ENCODE measurements around the gene TNFRSF18. TPM values are rescaled to one million over a fixed set of nuclear protein-coding genes. Genes with fewer than 3 reads are reported as not detected.

TNFRSF18 gene
- total and polyA plus RNA-seq, 7 experiments from 2014 or later = 0.32 to 81.7 (median 7.6) TPM; not detected in 3

- ChIA-PET CTCF (no interaction called here), POLR2A (interaction anchor here (0.7 kb wide), 1 partner anchor 14 kb away, joined by 3 read pairs; no protein-coding TSS in a partner anchor)
- Mint-ChIP-seq H3K36me3 (no peaks in the 10 kb centered on the region), H3K27me3 (no peaks in the 10 kb centered on the region), H3K4me3 (no peak overlapping the region), H3K4me1 (peaks cover 6 to 25% (median 11%) of the 10 kb centered on the region in 7 donors), H3K9me3 (no peaks in the 10 kb centered on the region), H3K27ac (peak overlapping the region in 1 of 9 donors; percentile 38)
- DNase-seq (peak in 1 of 9 donors; percentile 7), ATAC-seq (no peak)
- intact Hi-C loops (cut with micrococcal nuclease) = loop anchor here in 1 of 2 donors (5.0 kb wide), 1 partner anchor 46 kb away; no protein-coding TSS in a partner anchor
- H3K4me1 ChIP-seq (ENCODE audit: control insufficient read depth in 2 of 2, insufficient read depth in 2 of 2, low read length in 2 of 2) = peaks cover 7 to 12% of the 10 kb centered on the region in 2 donors
- H3K27ac ChIP-seq (ENCODE audit: low read depth, low read length) = no peak overlapping the region
- no peaks in the 10 kb centered on the region for H3K27me3 ChIP-seq (ENCODE audit: control insufficient read depth in 2 of 2, insufficient read depth in 2 of 2, low read length in 2 of 2)
- H3K4me3 ChIP-seq (ENCODE audit: low read length) = no peak overlapping the region
- H3K9me3 ChIP-seq (ENCODE audit: control insufficient read depth in 2 of 3, low read length in 3 of 3) = no peaks in the 10 kb centered on the region
- H3K36me3 ChIP-seq (ENCODE audit: control insufficient read depth in 2 of 3, insufficient read depth in 3 of 3, low read length in 3 of 3) = no peaks in the 10 kb centered on the region
Observed at GRCh38 chr1:1203561-1204424, 2.6 kb downstream of the TNFRSF18 start.

GRCh38 chr1:1202831-1203560 lies 3.4 kb downstream of the TNFRSF18 start:
- no peaks in the 10 kb centered on the region for H3K27me3 ChIP-seq (ENCODE audit: control insufficient read depth in 2 of 2, insufficient read depth in 2 of 2, low read length in 2 of 2)
- Mint-ChIP-seq H3K36me3 (no peaks in the 10 kb centered on the region), H3K4me1 (peaks cover 0 to 19% (median 5%) of the 10 kb centered on the region in 7 donors), H3K27ac (no peak overlapping the region), H3K27me3 (no peaks in the 10 kb centered on the region), H3K4me3 (no peak overlapping the region), H3K9me3 (no peaks in the 10 kb centered on the region)
- peaks cover 6 to 7% of the 10 kb centered on the region in 2 donors for H3K4me1 ChIP-seq (ENCODE audit: control insufficient read depth in 2 of 2, insufficient read depth in 2 of 2, low read length in 2 of 2)
- no peaks in the 10 kb centered on the region for H3K9me3 ChIP-seq (ENCODE audit: control insufficient read depth in 2 of 3, low read length in 3 of 3)
- H3K36me3 ChIP-seq (ENCODE audit: control insufficient read depth in 2 of 3, insufficient read depth in 3 of 3, low read length in 3 of 3) = no peaks in the 10 kb centered on the region
- ChIA-PET POLR2A (interaction anchor here (0.7 kb wide), 1 partner anchor 14 kb away, joined by 3 read pairs; no protein-coding TSS in a partner anchor), CTCF (no interaction called here)
- H3K27ac ChIP-seq (ENCODE audit: low read depth, low read length) = no peak overlapping the region
- DNase-seq (peak in 1 of 9 donors; percentile 10), ATAC-seq (no peak)
- H3K4me3 ChIP-seq (ENCODE audit: low read length) = no peak overlapping the region
- intact Hi-C loops (cut with micrococcal nuclease) = loop anchor here in 1 of 2 donors (5.0 kb wide), 1 partner anchor 46 kb away; no protein-coding TSS in a partner anchor

- Mint-ChIP-seq H3K36me3 (peaks cover 0 to 4% (median 0%) of the 10 kb centered on the region in 5 donors), H3K27ac (peak overlapping the region in 5 of 9 donors; percentile 40 to 75 (median 62)), H3K4me3 (peak overlapping the region in 9 of 10 donors; percentile 27 to 75 (median 59)), H3K9me3 (no peaks in the 10 kb centered on the region), H3K4me1 (peaks cover 0 to 11% (median 0%) of the 10 kb centered on the region in 7 donors), H3K27me3 (no peaks in the 10 kb centered on the region)
- CTCF ChIA-PET = no interaction called here
- intact Hi-C loops (cut with micrococcal nuclease) = loop anchor here in 1 of 2 donors (1.0 to 5.0 kb wide), 4 partner anchors 30 to 78 kb away; no protein-coding TSS in a partner anchor
- Histone ChIP-seq H3K9me3 (ENCODE audit: control insufficient read depth in 2 of 3, low read length in 3 of 3) (no peaks in the 10 kb centered on the region), H3K27ac (ENCODE audit: low read depth, low read length) (peak overlapping the region; percentile 72), H3K4me1 (ENCODE audit: control insufficient read depth in 2 of 2, insufficient read depth in 2 of 2, low read length in 2 of 2) (no peaks in the 10 kb centered on the region), H3K27me3 (ENCODE audit: control insufficient read depth in 2 of 2, insufficient read depth in 2 of 2, low read length in 2 of 2) (no peaks in the 10 kb centered on the region), H3K4me3 (ENCODE audit: low read length) (peak overlapping the region; percentile 24), H3K36me3 (ENCODE audit: control insufficient read depth in 2 of 3, insufficient read depth in 3 of 3, low read length in 3 of 3) (no peaks in the 10 kb centered on the region)
- peak; percentile 74 to 97 (median 83) for DNase-seq
- ATAC-seq = peak; percentile 92
- POLR2A ChIA-PET = interaction anchor here (0.6 to 1.1 kb wide), 2 partner anchors 153 to 225 kb away, joined by 3 read pairs; no protein-coding TSS in a partner anchor
Observed at GRCh38 chr1:1200876-1201810, 5.2 kb downstream of the TNFRSF18 start.

- Histone ChIP-seq H3K27me3 (ENCODE audit: control insufficient read depth in 2 of 2, insufficient read depth in 2 of 2, low read length in 2 of 2) (no peaks in the 10 kb centered on the region), H3K4me3 (ENCODE audit: low read length) (no peak overlapping the region), H3K4me1 (ENCODE audit: control insufficient read depth in 2 of 2, insufficient read depth in 2 of 2, low read length in 2 of 2) (no peaks in the 10 kb centered on the region), H3K36me3 (ENCODE audit: control insufficient read depth in 2 of 3, insufficient read depth in 3 of 3, low read length in 3 of 3) (no peaks in the 10 kb centered on the region), H3K27ac (ENCODE audit: low read depth, low read length) (peak overlapping the region; percentile 72), H3K9me3 (ENCODE audit: control insufficient read depth in 2 of 3, low read length in 3 of 3) (no peaks in the 10 kb centered on the region)
- DNase-seq = peak in 2 of 9 donors; percentile 8
- intact Hi-C loops (cut with micrococcal nuclease) = loop anchor here in 1 of 2 donors (2.0 to 5.0 kb wide), 2 partner anchors 43 to 77 kb away; no protein-coding TSS in a partner anchor
- H3K9me3 Mint-ChIP-seq = peaks cover 0 to 5% (median under 1%) of the 10 kb centered on the region in 11 donors
- ATAC-seq = no peak
- H3K4me3 Mint-ChIP-seq = peak overlapping the region; percentile 47 to 75 (median 58)
- H3K27me3 Mint-ChIP-seq = no peaks in the 10 kb centered on the region
- ChIA-PET POLR2A (interaction anchor here (0.6 to 1.1 kb wide), 2 partner anchors 152 to 226 kb away, joined by 3 read pairs; no protein-coding TSS in a partner anchor), CTCF (no interaction called here)
- H3K36me3 Mint-ChIP-seq = peaks cover 0 to 5% (median 0%) of the 10 kb centered on the region in 5 donors
- peaks cover 0 to 11% (median 0%) of the 10 kb centered on the region in 7 donors for H3K4me1 Mint-ChIP-seq
- peak overlapping the region in 8 of 9 donors; percentile 40 to 80 (median 74) for H3K27ac Mint-ChIP-seq
Observed at GRCh38 chr1:1199961-1200875, 6.2 kb downstream of the TNFRSF18 start.

- H3K27me3 ChIP-seq (ENCODE audit: control insufficient read depth in 2 of 2, insufficient read depth in 2 of 2, low read length in 2 of 2) = no peaks in the 10 kb centered on the region
- H3K27ac Mint-ChIP-seq = peak overlapping the region in 8 of 9 donors; percentile 32 to 80 (median 56)
- peak overlapping the region; percentile 44 to 75 (median 54) for H3K4me3 Mint-ChIP-seq
- H3K9me3 ChIP-seq (ENCODE audit: control insufficient read depth in 2 of 3, low read length in 3 of 3) = no peaks in the 10 kb centered on the region
- H3K4me1 Mint-ChIP-seq = peaks cover 0 to 11% (median 0%) of the 10 kb centered on the region in 7 donors
- ChIA-PET CTCF (no interaction called here), POLR2A (no interaction called here)
- intact Hi-C loops (cut with micrococcal nuclease) = no loop called here
- H3K27ac ChIP-seq (ENCODE audit: low read depth, low read length) = peak overlapping the region; percentile 2
- H3K36me3 Mint-ChIP-seq = peaks cover 0 to 10% (median 0%) of the 10 kb centered on the region in 5 donors
- H3K4me1 ChIP-seq (ENCODE audit: control insufficient read depth in 2 of 2, insufficient read depth in 2 of 2, low read length in 2 of 2) = no peaks in the 10 kb centered on the region
- H3K4me3 ChIP-seq (ENCODE audit: low read length) = no peak overlapping the region
- H3K9me3 Mint-ChIP-seq = peaks cover 0 to 11% (median 7%) of the 10 kb centered on the region in 11 donors
- ATAC-seq (no peak), DNase-seq (no peak)
- H3K27me3 Mint-ChIP-seq = no peaks in the 10 kb centered on the region
- no peaks in the 10 kb centered on the region for H3K36me3 ChIP-seq (ENCODE audit: control insufficient read depth in 2 of 3, insufficient read depth in 3 of 3, low read length in 3 of 3)
Observed at GRCh38 chr1:1199141-1199960, 7.0 kb downstream of the TNFRSF18 start.

Measured in naive thymus-derived CD4-positive, alpha-beta T cell (primary cell).